ENCODE data around the gene GRWD1.

DNA sequence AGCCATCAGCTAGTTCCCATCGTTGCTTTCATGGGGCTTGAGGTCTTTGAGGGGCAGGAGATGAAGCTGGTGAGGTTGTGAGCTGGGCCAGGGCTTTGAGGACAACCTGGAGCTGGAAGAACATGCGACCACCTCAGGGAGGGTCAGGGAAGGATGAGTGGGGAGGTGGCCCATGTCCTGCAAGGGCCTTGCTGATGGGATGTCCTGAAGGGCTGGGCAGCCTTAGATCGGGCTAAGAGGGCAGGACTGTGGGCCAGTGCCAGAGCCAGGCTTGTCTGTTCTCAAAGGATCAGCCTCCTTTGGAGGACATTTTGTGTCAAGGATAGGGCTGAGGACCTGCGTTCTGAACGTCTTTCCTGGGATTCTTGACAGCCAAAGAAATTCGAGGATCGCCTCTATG lies 33.9 kb downstream of the GRWD1 start:
- TF ChIP-seq CTCF (IDR thresholded peaks at IDR 0.05) (no peak), ZFP36 (IDR thresholded peaks at IDR 0.05; ENCODE audit: borderline replicate concordance, partially characterized antibody) (no peak), MAFK (IDR thresholded peaks at IDR 0.05; ENCODE audit: partially characterized antibody) (no peak), RNF2 (IDR thresholded peaks at IDR 0.05; ENCODE audit: borderline replicate concordance, low read depth) (no peak), BCL3 (IDR thresholded peaks at IDR 0.05) (no peak), CEBPB (IDR thresholded peaks at IDR 0.05) (no peak), SMC3 (IDR thresholded peaks at IDR 0.05) (no peak)
